OCI-LY7 (cell line): Measurements from ENCODE around the gene CTDSPL.

Source experiments
- CTCF ChIP-seq: fragments of 200-600 bp; sonication (generic); conservative IDR thresholded peaks from 2 replicates; pipeline ENCODE4 v1.5.1; 2014; ENCODE audit warnings: mild to moderate bottlenecking, antibody characterized with exemption, low read length, moderate library complexity, mixed read lengths
- EZH2phosphoT487 ChIP-seq: fragments of 200-600 bp; sonication (generic); IDR thresholded peaks from 2 replicates; pipeline ENCODE4 v1.6.1; 2018; ENCODE audit warnings: low read depth, borderline replicate concordance, mild to moderate bottlenecking, mixed run types, antibody characterized with exemption, low read length, moderate library complexity, mixed read lengths

GRCh38 chr3:38031022-38031994, 169.6 kb downstream of the CTDSPL start:
- no peak for TF ChIP-seq CTCF
- TF ChIP-seq EZH2phosphoT487, result no peak
